ENCODE results near the gene CHST13. TPM values are rescaled to one million over a fixed set of nuclear protein-coding genes. Genes with fewer than 3 reads are reported as not detected.

Gene CHST13
- total and polyA plus RNA-seq, 2 donors (not counting 3 experiments of a cell fraction or from before 2014, with no cell fraction given) = 0.04 TPM; not detected in 1

Small RNAs within 50 kb of the gene (small RNA-seq; reads per million reads assigned to genes)
- gene RNA5SP138 (ENCODE audit: insufficient read depth, insufficient read length, low read depth, low replicate concordance) = not detected

Other genes with a start within 250 kb of the CHST13 start
- gene KLF15, start 166.7 kb upstream of the CHST13 start, total RNA-seq = 1.4 and 3.0 TPM in 2 replicates
- gene KLF15, start 166.7 kb upstream of the CHST13 start, polyA plus RNA-seq = 2.2 and 2.8 TPM in 2 replicates
- gene CFAP100, start 129.2 kb upstream of the CHST13 start, total RNA-seq = not detected in 2 replicates
- not detected in 2 replicates for gene CFAP100, start 129.2 kb upstream of the CHST13 start, polyA plus RNA-seq
- 21.3 and 22.6 TPM in 2 replicates for gene ZXDC, start 48.3 kb upstream of the CHST13 start, total RNA-seq
- gene ZXDC, start 48.3 kb upstream of the CHST13 start, polyA plus RNA-seq = 13.3 and 15.2 TPM in 2 replicates
- gene UROC1, start 6.4 kb upstream of the CHST13 start, total RNA-seq = not detected in 2 replicates
- gene UROC1, start 6.4 kb upstream of the CHST13 start, polyA plus RNA-seq = not detected in 2 replicates
- not detected in 2 replicates for gene C3orf22, start 34.8 kb downstream of the CHST13 start, total RNA-seq
- gene C3orf22, start 34.8 kb downstream of the CHST13 start, polyA plus RNA-seq = not detected in 2 replicates
- gene TXNRD3, start 131.0 kb downstream of the CHST13 start, total RNA-seq = 5.0 and 7.1 TPM in 2 replicates
- 2.5 and 2.6 TPM in 2 replicates for gene TXNRD3, start 131.0 kb downstream of the CHST13 start, polyA plus RNA-seq
- gene CHCHD6, start 180.1 kb downstream of the CHST13 start, total RNA-seq = 8.4 and 13.4 TPM in 2 replicates
- 8.8 and 10.1 TPM in 2 replicates for gene CHCHD6, start 180.1 kb downstream of the CHST13 start, polyA plus RNA-seq

Measured in endothelial cell of umbilical vein (primary cell).